HEK293 (cell line): ENCODE results near the gene STARD8.
A peak's percentile ranks its signal among the peaks of the same experiment; 100 is the strongest.

Experiments used
- CTCF ChIA-PET: fragments of 350-600 bp; formaldehyde crosslinking; extraction: SDS; loops from one replicate; lab custom pipeline; 2021; ENCODE audit warnings: antibody characterized with exemption; lab: Yijun Ruan, JAX
- POLR2A ChIA-PET: fragments of 300-600 bp; formaldehyde crosslinking; extraction: SDS; loops from one replicate; lab custom pipeline; 2020; ENCODE audit warnings: antibody characterized with exemption, inconsistent platforms; lab: Yijun Ruan, JAX
- H3K27ac ChIP-seq: fragments of 200-500 bp; sonication (Bioruptor generic); 2 replicates; pipeline ENCODE4 v1.5.1; 2014; ENCODE audit warnings: low read depth, low read length, control low read depth, inconsistent platforms; ENCODE audit errors: extremely low read depth
- H3K36me3 ChIP-seq, 2 experiments: fragments of 200-500 bp in 1 of 2; sonication (Bioruptor generic) in 1 of 2; 1 replicate in 1 of 2; 2 replicates in 1 of 2; pipeline ENCODE4 v1.5.1; 2014 to 2017; ENCODE audit warnings: inconsistent platforms in 2 of 2, low read length in 2 of 2; ENCODE audit not compliant: control insufficient read depth in 2 of 2, insufficient read depth in 1 of 2
- H3K4me1 ChIP-seq: fragments of 200-500 bp; sonication (Bioruptor generic); 2 replicates; pipeline ENCODE4 v1.5.1; 2014; ENCODE audit warnings: mild to moderate bottlenecking, low read length, inconsistent platforms; ENCODE audit not compliant: control insufficient read depth, insufficient read depth
- H3K4me3 ChIP-seq: 2 replicates; pipeline ENCODE4 v1.5.1; 2011; ENCODE audit warnings: low read depth, mild to moderate bottlenecking, control low read depth, low read length, moderate library complexity
- H3K9me3 ChIP-seq: fragments of 200-500 bp; sonication (Bioruptor generic); 2 replicates; pipeline ENCODE4 v1.5.1; 2014; ENCODE audit warnings: low read depth, low read length, inconsistent platforms; ENCODE audit not compliant: control insufficient read depth, insufficient read depth
- AEBP2 ChIP-seq: fragments of 450-650 bp; formaldehyde crosslinking; IDR thresholded peaks from 2 replicates; pipeline ENCODE4 v1.5.1; 2016; ENCODE audit warnings: missing biosample characterization, missing genetic modification characterization, borderline replicate concordance
- EGR2 ChIP-seq: fragments of 450-650 bp; formaldehyde crosslinking; IDR thresholded peaks from 2 replicates; pipeline ENCODE4 v1.5.1; 2016; ENCODE audit warnings: low read depth, missing biosample characterization, missing genetic modification characterization
- KLF1 ChIP-seq: fragments of 450-650 bp; formaldehyde crosslinking; IDR thresholded peaks from 2 replicates; pipeline ENCODE4 v1.5.1; 2016; ENCODE audit warnings: missing biosample characterization, missing genetic modification characterization
- MEIS1 ChIP-seq: sonication (generic); formaldehyde crosslinking; IDR thresholded peaks from 2 replicates; pipeline ENCODE4 v1.8.1; 2022; ENCODE audit warnings: missing genetic modification reagents, mild to moderate bottlenecking, borderline replicate concordance
- PRDM6 ChIP-seq: fragments of 450-650 bp; formaldehyde crosslinking; IDR thresholded peaks from 2 replicates; pipeline ENCODE4 v1.5.1; 2017; ENCODE audit warnings: missing biosample characterization, missing genetic modification characterization
- SP2 ChIP-seq: fragments of 450-650 bp; formaldehyde crosslinking; IDR thresholded peaks from 2 replicates; pipeline ENCODE4 v1.5.1; 2016; ENCODE audit warnings: missing biosample characterization, missing genetic modification characterization
- TRIM28 ChIP-seq: IDR thresholded peaks from 2 replicates; pipeline ENCODE4 v1.6.1; 2011; ENCODE audit warnings: low read length, control low read depth, borderline replicate concordance
- TSHZ1 ChIP-seq: fragments of 450-650 bp; formaldehyde crosslinking; IDR thresholded peaks from 2 replicates; pipeline ENCODE4 v1.5.1; 2016; ENCODE audit warnings: missing biosample characterization, missing genetic modification characterization, borderline replicate concordance
- ZIC2 ChIP-seq: fragments of 450-650 bp; formaldehyde crosslinking; IDR thresholded peaks from 2 replicates; pipeline ENCODE4 v1.5.1; 2016; ENCODE audit warnings: missing biosample characterization, missing genetic modification characterization
- ZNF121 ChIP-seq: fragments of 450-650 bp; formaldehyde crosslinking; IDR thresholded peaks from 2 replicates; pipeline ENCODE4 v1.5.1; 2016; ENCODE audit warnings: missing biosample characterization, missing genetic modification characterization
- ZNF239 ChIP-seq: fragments of 450-650 bp; formaldehyde crosslinking; IDR thresholded peaks from 2 replicates; pipeline ENCODE4 v1.5.1; 2016; ENCODE audit warnings: missing biosample characterization, missing genetic modification characterization
- ZNF26 ChIP-seq: fragments of 450-650 bp; formaldehyde crosslinking; IDR thresholded peaks from 2 replicates; pipeline ENCODE4 v1.5.1; 2016; ENCODE audit warnings: missing biosample characterization, missing genetic modification characterization
- ZNF350 ChIP-seq: fragments of 450-650 bp; formaldehyde crosslinking; IDR thresholded peaks from 2 replicates; pipeline ENCODE4 v1.5.0; 2017; ENCODE audit warnings: missing biosample characterization, mild to moderate bottlenecking, missing genetic modification characterization
- ZNF423 ChIP-seq: fragments of 450-650 bp; formaldehyde crosslinking; IDR thresholded peaks from 2 replicates; pipeline ENCODE4 v1.5.1; 2016; ENCODE audit warnings: missing biosample characterization, missing genetic modification characterization
- ZNF426 ChIP-seq: fragments of 450-650 bp; formaldehyde crosslinking; IDR thresholded peaks from 2 replicates; pipeline ENCODE4 v1.5.1; 2017; ENCODE audit warnings: missing biosample characterization, missing genetic modification characterization, mild to moderate bottlenecking, inconsistent platforms, moderate library complexity
- ZNF510 ChIP-seq: fragments of 450-650 bp; formaldehyde crosslinking; IDR thresholded peaks from 2 replicates; pipeline ENCODE4 v1.5.1; 2018; ENCODE audit warnings: mild to moderate bottlenecking, missing genetic modification characterization, missing biosample characterization; ENCODE audit not compliant: insufficient replicate concordance
- ZNF585B ChIP-seq: fragments of 450-650 bp; formaldehyde crosslinking; IDR thresholded peaks from 2 replicates; pipeline ENCODE4 v1.5.1; 2016; ENCODE audit warnings: missing biosample characterization, missing genetic modification characterization
- ZNF610 ChIP-seq: fragments of 450-650 bp; formaldehyde crosslinking; IDR thresholded peaks from 2 replicates; pipeline ENCODE4 v1.5.1; 2016; ENCODE audit warnings: missing biosample characterization, missing genetic modification characterization, borderline replicate concordance
- ZNF692 ChIP-seq: fragments of 450-650 bp; formaldehyde crosslinking; IDR thresholded peaks from 2 replicates; pipeline ENCODE4 v1.5.1; 2016; ENCODE audit warnings: missing biosample characterization, missing genetic modification characterization
- ZNF704 ChIP-seq: fragments of 450-650 bp; formaldehyde crosslinking; IDR thresholded peaks from 2 replicates; pipeline ENCODE4 v1.5.1; 2016; ENCODE audit warnings: missing biosample characterization, missing genetic modification characterization

Gene STARD8

GRCh38 chrX:68746988-68747387 is 99.5 kb downstream of the STARD8 start:
- Histone ChIP-seq H3K27ac (no peak overlapping the region), H3K4me3 (no peak overlapping the region), H3K4me1 (no peaks in the 10 kb centered on the region), H3K36me3 (no peaks in the 10 kb centered on the region), H3K9me3 (no peaks in the 10 kb centered on the region; the same call in none of the 2 replicates)
- CTCF ChIA-PET, result interaction anchor here (1.2 kb wide), 1 partner anchor 14 kb away, joined by 3 read pairs; no protein-coding TSS in a partner anchor
- POLR2A ChIA-PET, result no interaction called here
- no peak for TF ChIP-seq TSHZ1 (tag by site-specific recombination)
- no peak for TF ChIP-seq ZNF585B (tag by site-specific recombination)
- no peak for TF ChIP-seq AEBP2
- TF ChIP-seq ZNF239, result no peak
- TF ChIP-seq ZNF121 (tag by site-specific recombination), result no peak
- no peak for TF ChIP-seq SP2
- no peak for TF ChIP-seq ZNF704
- TF ChIP-seq ZNF692 (tag by site-specific recombination), result no peak
- no peak for TF ChIP-seq ZNF610 (tag by site-specific recombination)

- Histone ChIP-seq H3K4me1 (no peaks in the 10 kb centered on the region), H3K4me3 (no peak overlapping the region), H3K9me3 (no peaks in the 10 kb centered on the region; the same call in 1 of the 2 replicates), H3K36me3 (no peaks in the 10 kb centered on the region), H3K27ac (no peak overlapping the region)
- no peak for TF ChIP-seq PRDM6 (tag by site-specific recombination)
- TF ChIP-seq EGR2, result 0 out of 2 replicates have a peak, but pooled peaks have one; percentile 20
- CTCF ChIA-PET, result interaction anchor here (0.9 to 1.2 kb wide), 3 partner anchors 15 to 80 kb away, joined by 3 to 4 read pairs (median 3); no protein-coding TSS in a partner anchor
- POLR2A ChIA-PET, result no interaction called here
These were observed 100.6 kb downstream of the STARD8 start for GRCh38 chrX:68748030-68748429.

- H3K4me1 ChIP-seq, result no peaks in the 10 kb centered on the region
- no peaks in the 10 kb centered on the region for H3K36me3 ChIP-seq
- H3K4me3 ChIP-seq, result no peak overlapping the region
- ChIA-PET CTCF (interaction anchor here (0.7 kb wide), 1 partner anchor 534 kb away, joined by 3 read pairs; no protein-coding TSS in a partner anchor), POLR2A (no interaction called here)
- no peaks in the 10 kb centered on the region for H3K9me3 ChIP-seq
- H3K27ac ChIP-seq, result no peak overlapping the region
- TF ChIP-seq ZNF26 (tag by site-specific recombination) (no peak), ZIC2 (tag by site-specific recombination) (no peak), MEIS1 (CRISPR knock-in tag) (no peak), ZNF426 (no peak), ZNF423 (tag by site-specific recombination) (no peak), TRIM28 (no peak), KLF1 (tag by site-specific recombination) (no peak), ZNF350 (tag by site-specific recombination) (no peak), ZNF510 (tag by site-specific recombination) (no peak)
These were observed 102.0 kb downstream of the STARD8 start for GRCh38 chrX:68749426-68749825.
